COLO668 (cell line): Measurements from ENCODE around the gene ANKS6.

Source experiments
- DNase-seq: peaks from one replicate; lab custom pipeline; 2025; ENCODE audit not compliant: unreplicated experiment; lab: John Stamatoyannopoulos, UW

ANKS6 gene

GRCh38 chr9:98740226-98740881 is 56.0 kb downstream of the ANKS6 start:
- DNase-seq, result no peak

GRCh38 chr9:98738741-98739140 is 57.6 kb downstream of the ANKS6 start:
- no peak for DNase-seq

- no peak for DNase-seq
These were observed 60.1 kb downstream of the ANKS6 start for GRCh38 chr9:98736226-98736625.

GRCh38 chr9:98732801-98733200 is 63.6 kb downstream of the ANKS6 start:
- DNase-seq, result no peak

GRCh38 chr9:98732091-98732490 is 64.3 kb downstream of the ANKS6 start:
- no peak for DNase-seq

GRCh38 chr9:98730871-98731270 is 65.5 kb downstream of the ANKS6 start:
- DNase-seq, result no peak

GRCh38 chr9:98728500-98728899 is 67.9 kb downstream of the ANKS6 start:
- no peak for DNase-seq

GRCh38 chr9:98727428-98727827 is 68.9 kb downstream of the ANKS6 start:
- DNase-seq, result no peak

GRCh38 chr9:98726735-98727134 is 69.6 kb downstream of the ANKS6 start:
- DNase-seq, result no peak

GRCh38 chr9:98724810-98725530 is 71.4 kb downstream of the ANKS6 start:
- no peak for DNase-seq

- DNase-seq, result no peak
These were observed 74.7 kb downstream of the ANKS6 start for GRCh38 chr9:98721643-98722042.

- no peak for DNase-seq
These were observed 76.0 kb downstream of the ANKS6 start for GRCh38 chr9:98720402-98720801.

GRCh38 chr9:98719055-98719454 is 77.3 kb downstream of the ANKS6 start:
- no peak for DNase-seq

- DNase-seq, result no peak
These were observed 81.5 kb downstream of the ANKS6 start for GRCh38 chr9:98714833-98715232.

- no peak for DNase-seq
These were observed 83.4 kb downstream of the ANKS6 start for GRCh38 chr9:98712987-98713386.

- no peak for DNase-seq
These were observed 86.1 kb downstream of the ANKS6 start for GRCh38 chr9:98709968-98710965.

GRCh38 chr9:98708933-98709911 is 87.1 kb downstream of the ANKS6 start, which contains the start of gene GABBR2:
Gene GABBR2, minus strand, starts transcription at chr9:98708935. Its CDS starts 198 bp downstream, at chr9:98708737.
- DNase-seq, result peak; percentile 68

GRCh38 chr9:98708103-98708932 is 88.0 kb downstream of the ANKS6 start:
- peak; percentile 51 for DNase-seq
